T-helper 2 cell (primary cell): Measurements from ENCODE around the gene DLGAP1.
A peak's percentile ranks its signal among the peaks of the same experiment; 100 is the strongest.

Experiments used
- DNase-seq, 5 experiments: peaks; one replicate each; pipeline versions ENCODE4 v3.0.0 to v3.0.0-alpha.2; 2012 to 2022

Gene DLGAP1

GRCh38 chr18:3886575-3887322 is 568.4 kb downstream of the DLGAP1 start:
- DNase-seq, result no peak

DNA sequence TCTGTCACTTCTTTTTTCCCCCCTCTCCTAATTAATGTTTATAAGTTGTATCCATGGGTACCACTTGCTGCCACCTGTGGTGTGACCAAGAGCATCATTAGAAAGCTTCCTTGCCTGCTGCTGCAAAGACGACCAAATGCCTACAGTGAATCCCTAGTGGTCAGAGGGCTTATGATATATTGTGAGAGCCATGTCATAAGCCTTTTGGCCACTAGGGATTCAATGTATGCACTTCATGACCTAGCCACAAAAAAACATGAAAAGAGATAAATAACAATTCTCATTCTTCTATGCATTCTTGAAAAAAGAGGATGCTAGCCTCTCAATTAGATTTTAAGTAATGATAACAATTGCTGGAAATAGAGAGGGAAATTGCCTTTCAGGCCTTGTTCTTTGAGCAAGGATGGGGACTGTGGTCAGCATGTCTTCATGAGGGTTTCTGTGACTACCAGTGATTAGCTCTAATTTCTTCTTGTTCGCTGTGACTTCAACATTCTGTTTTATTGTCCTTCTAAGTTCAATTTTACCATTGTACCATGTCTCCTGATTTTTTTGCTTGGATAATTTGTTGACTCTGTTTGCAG is 569.8 kb downstream of the DLGAP1 start:
- no peak for DNase-seq

DNA sequence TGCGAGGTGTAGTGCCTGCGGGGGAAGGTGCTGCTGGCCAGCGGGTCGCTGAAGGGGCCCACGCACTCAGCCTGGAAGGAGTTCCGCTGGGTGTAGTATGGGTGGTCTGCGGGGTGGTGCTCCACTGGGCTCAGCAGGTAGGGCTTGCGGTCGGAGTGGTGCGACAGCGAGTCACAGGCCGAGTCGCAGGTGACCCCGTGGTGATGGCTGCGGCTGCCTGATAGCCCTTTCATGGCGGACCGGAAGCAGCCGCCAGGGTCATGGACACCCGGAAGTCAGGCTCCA is 575.3 kb downstream of the DLGAP1 start:
- no peak for DNase-seq

GRCh38 chr18:3879114-3879835 is 575.8 kb downstream of the DLGAP1 start:
- DNase-seq, result no peak

DNA sequence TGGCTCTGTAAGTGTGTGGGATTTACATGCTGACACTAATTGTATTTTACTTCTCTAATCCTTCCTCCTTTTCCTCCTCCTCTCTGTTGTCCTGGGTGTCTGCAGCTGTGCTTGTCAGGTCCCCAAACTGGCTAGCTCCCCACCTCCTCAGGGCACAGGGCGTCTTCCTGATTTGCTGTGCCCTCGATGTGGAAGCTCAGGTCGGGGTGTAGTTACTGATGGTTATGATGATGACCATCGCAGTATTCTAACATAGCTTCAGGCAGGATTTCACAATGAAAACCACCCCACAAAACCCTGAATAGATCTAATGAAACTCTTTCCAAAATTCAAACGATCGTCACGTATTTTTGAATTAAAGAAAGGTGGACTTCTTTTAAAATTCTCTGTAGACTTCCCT is 576.7 kb downstream of the DLGAP1 start:
- no peak for DNase-seq

- no peak for DNase-seq
Observed at GRCh38 chr18:3877678-3878077, 577.4 kb downstream of the DLGAP1 start.

DNA sequence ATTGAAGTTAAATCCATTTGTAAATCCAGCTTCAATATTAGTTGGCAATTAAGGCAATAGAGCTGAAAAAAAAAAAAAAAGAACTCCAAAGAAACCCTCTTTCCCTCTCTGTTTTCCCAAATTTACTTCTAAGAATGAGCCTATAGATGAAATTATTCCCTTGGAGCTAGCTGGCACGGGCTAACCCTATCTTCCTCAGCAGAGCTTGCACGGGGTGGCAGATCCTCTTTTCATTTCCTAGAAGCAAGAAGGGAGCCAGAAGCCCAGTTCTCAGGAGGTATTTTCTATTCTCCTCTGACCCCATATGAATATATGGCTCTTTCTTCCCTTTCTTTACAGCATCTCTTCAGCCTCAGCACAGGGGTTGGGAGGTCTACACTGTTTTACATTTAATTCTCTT is 579.1 kb downstream of the DLGAP1 start:
- DNase-seq, result no peak

GRCh38 chr18:3875376-3875775 is 579.7 kb downstream of the DLGAP1 start:
- DNase-seq, result no peak

DNA sequence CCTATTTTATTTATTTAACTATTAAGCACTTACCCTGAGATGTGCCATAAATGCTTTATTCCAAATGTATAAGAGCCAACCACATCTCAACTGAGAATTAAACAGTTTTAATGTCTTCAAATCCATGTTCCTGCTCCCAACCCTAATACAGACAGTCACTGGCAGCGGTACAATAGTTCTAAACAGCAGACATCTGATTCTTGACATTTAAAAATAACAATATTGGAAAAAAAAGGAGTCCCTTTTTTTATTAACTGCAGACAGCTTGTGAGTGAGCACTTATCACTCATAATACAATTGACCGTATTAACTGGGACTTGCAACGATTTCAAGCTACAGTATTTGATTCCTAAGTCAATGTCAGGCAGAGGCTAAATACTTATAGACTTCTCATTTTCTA is 580.5 kb downstream of the DLGAP1 start:
- no peak for DNase-seq

GRCh38 chr18:3874125-3874524 is 581.0 kb downstream of the DLGAP1 start:
- DNase-seq, result no peak

DNA sequence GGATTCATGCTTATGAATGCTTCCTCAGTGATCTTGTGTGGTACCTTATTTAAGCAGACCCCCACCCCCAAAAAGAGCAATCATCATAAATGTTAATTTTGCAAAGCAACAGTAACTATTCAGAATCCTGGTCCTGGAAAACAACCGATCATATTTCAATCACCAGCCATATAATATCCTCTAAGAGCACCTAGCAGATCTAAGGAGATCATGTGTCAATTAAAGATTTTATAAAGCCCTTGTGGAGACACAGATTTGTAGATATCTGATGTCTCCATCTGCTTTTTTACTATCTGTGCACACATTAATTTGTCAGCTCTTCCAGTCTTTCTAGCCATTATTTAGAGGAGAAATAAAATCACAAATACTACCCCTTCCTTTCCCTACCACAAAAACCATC is 581.4 kb downstream of the DLGAP1 start:
- DNase-seq, result no peak

- DNase-seq, result no peak
Observed at GRCh38 chr18:3873211-3873610, 581.9 kb downstream of the DLGAP1 start.

DNA sequence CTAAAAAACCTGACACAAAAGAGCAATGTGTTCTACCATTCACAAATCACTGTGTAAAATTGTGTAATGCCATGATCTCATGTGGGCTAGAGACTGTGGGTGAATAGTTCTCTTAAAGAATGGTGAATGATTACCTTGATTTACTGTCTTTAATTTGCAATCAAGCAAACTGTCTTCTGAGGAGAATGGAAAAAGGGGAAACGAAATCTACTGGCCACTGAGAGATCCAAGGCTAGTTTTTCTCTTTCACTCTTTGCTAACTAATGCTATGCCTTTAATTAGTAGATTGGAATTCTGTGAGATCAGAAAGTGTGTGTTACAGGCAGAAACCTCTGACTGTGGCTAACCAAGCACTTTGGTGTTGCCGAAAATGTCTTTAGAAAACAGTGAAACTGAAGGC is 582.5 kb downstream of the DLGAP1 start:
- DNase-seq, result no peak

GRCh38 chr18:3871687-3872086 is 583.4 kb downstream of the DLGAP1 start:
- no peak for DNase-seq

GRCh38 chr18:3870914-3871313 is 584.2 kb downstream of the DLGAP1 start:
- no peak for DNase-seq

DNA sequence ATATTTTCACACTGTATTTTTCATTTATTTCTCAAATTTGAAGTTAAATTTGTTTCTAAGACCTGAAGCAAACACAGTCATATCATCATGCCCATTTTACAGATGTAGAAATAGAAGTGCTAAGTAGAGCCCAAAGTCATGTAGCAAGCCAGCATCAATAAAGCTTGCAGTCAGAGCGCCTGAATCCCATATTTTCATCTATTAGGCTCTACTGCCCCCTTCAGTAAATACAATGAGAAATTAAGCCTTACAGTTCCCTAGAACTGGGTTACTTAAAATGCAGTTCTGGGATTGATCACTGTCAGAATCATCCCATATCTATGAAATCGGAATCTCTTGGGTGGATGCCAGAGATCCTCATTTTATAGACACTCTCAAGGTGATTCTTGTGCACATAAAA is 585.3 kb downstream of the DLGAP1 start:
- DNase-seq, result peak in 1 of 5 experiments; percentile 8

DNA sequence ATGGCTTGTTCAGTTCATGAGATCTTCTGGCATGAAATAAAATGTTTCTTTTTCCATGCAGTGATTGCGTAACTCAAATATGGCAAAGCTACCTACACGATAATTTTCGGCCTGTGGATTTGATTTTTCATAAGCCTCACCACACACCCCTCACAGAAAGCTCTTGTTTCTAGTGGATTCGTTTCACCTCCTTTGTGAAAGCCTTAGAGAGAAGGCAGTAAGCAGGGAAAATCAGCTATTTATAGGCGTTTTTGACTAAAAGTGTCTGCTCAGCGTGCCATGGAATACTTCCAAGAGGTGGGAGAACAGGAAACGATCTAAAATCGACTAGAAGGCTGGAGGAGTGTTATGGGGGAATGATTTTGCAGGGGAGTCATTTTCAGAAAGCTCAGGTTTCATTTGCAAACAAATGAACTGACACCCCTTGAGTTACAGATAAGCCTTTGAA is 587.2 kb downstream of the DLGAP1 start:
- DNase-seq, result no peak

GRCh38 chr18:3867236-3867635 is 587.9 kb downstream of the DLGAP1 start:
- DNase-seq, result no peak

- DNase-seq, result no peak
Observed at GRCh38 chr18:3864669-3865298, 590.3 kb downstream of the DLGAP1 start.

GRCh38 chr18:3863593-3863992 is 591.5 kb downstream of the DLGAP1 start:
- no peak for DNase-seq

DNA sequence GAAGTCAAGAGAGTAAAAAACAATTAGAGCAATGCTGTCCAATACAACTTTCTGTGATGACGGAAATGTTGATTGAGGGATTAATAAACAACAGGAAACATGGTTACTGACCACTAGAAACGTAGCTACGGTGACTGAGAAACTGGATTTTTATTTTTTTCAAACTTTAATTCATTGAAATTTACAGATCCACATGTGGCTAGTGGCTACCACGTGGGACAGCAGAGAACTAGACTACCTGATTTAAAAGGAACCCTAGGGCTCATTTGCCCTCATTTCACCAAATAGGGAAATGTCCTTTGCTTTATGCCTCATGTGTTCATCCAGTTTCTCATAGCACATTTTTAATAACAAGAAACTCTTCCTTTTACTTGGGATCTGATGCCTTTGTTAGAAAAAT is 592.1 kb downstream of the DLGAP1 start:
- no peak for DNase-seq

- no peak for DNase-seq
Observed at GRCh38 chr18:3861495-3861894, 593.6 kb downstream of the DLGAP1 start.

GRCh38 chr18:3857544-3857943 is 597.6 kb downstream of the DLGAP1 start:
- DNase-seq, result no peak

DNA sequence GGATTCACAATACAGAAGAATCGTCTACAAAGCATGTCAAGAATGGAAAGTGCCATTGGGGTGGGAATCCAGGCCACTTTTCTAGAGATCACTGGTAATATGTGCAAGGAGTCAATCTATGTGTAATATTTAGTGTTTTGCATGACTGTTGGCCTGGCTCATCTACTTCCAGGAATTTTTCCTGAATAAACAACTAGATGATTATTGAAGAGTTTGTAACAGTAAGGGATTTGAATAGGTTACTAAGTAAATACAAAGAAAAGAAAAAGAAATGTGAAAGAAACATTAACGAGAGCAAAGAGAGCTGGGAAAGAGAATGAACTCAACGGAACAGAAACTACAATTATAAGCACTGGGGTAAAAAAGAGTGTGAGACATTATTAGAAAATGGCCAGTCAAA is 599.1 kb downstream of the DLGAP1 start:
- no peak for DNase-seq
